WERI-Rb-1 (cell line): Measurements from ENCODE around the gene SDR9C7.

Source experiments
- DNase-seq: peaks from one replicate; pipeline ENCODE4 v3.0.0-alpha.2; 2020
- H3K27ac ChIP-seq: fragments of 250-450 bp; sonication (Bioruptor Pico); 2 replicates; pipeline ENCODE4 v1.5.1; 2020; ENCODE audit warnings: mild to moderate bottlenecking, moderate library complexity
- H3K27me3 ChIP-seq: fragments of 250-450 bp; sonication (Bioruptor Pico); 2 replicates; pipeline ENCODE4 v1.5.1; 2021; ENCODE audit warnings: mild to moderate bottlenecking, low read depth, moderate library complexity; ENCODE audit not compliant: insufficient read depth, severe bottlenecking
- H3K36me3 ChIP-seq: fragments of 250-450 bp; sonication (Bioruptor Pico); 2 replicates; pipeline ENCODE4 v1.5.1; 2020; ENCODE audit warnings: mild to moderate bottlenecking, moderate library complexity
- H3K4me3 ChIP-seq: 2 replicates; pipeline ENCODE4 v1.5.1; 2011; ENCODE audit warnings: low read depth, mild to moderate bottlenecking, control low read depth, low read length
- H3K9me3 ChIP-seq: fragments of 250-450 bp; sonication (Bioruptor Pico); 2 replicates; pipeline ENCODE4 v1.5.1; 2021; ENCODE audit warnings: mild to moderate bottlenecking, moderate library complexity; ENCODE audit not compliant: severe bottlenecking
- TF ChIP-seq, protein P1 (sequence below): IDR thresholded peaks from 2 replicates; pipeline ENCODE4 v1.5.1; 2011; ENCODE audit warnings: low read depth, mild to moderate bottlenecking, control low read depth, inconsistent platforms, low read length

The SDR9C7 gene

DNA sequence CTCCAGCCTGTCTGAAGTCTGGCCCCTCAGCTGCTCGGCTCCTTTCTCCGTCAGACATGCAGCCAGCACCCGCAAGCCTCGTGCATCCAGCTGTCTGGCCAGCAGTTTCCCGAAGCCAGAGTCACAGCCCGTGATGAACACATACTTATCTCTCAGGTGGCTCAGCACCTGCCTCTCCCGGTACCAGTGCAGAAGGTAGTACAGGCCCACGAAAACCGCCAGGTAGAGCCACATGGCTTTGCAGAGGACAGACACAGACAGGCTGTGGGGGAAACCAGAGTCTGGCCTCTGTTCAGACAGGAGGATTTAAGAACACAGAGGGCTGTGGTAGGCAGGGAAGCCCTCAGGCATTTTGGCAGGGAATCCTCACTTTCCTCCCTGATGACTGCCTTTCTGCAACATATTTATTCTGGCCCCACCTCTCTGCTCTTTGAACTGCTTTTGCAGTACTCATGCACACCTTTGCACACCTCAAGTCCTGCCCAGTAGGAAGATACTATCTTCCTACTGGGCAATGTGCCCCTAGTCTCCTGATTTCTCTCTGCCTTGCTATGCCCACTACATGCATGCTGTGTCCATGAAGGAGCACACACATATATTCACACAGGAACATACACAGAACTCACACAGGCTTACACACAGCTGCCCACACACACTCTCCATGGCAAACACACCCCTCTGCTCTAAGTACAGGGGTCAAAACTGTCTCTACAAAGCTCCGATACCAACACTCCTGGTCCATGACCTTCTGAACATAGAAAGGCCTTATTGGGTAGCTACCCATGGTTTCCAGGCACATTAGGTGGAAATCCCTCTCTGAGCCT, 23.2 kb upstream of the SDR9C7 start, which contains the start of gene RDH16:
Gene RDH16, minus strand, starts transcription at position 380 of the 824 bp plus-strand sequence. Its CDS starts 146 bp downstream, at position 234.
- Histone ChIP-seq H3K4me3 (no peak within 1 kb of the TSS), H3K27ac (no peak within 1 kb of the TSS), H3K36me3 (no peaks in the 10 kb centered on the region), H3K9me3 (peaks cover 14% of the 10 kb centered on the region), H3K27me3 (peaks cover 18% of the 10 kb centered on the region)
- TF ChIP-seq, protein P1, sequence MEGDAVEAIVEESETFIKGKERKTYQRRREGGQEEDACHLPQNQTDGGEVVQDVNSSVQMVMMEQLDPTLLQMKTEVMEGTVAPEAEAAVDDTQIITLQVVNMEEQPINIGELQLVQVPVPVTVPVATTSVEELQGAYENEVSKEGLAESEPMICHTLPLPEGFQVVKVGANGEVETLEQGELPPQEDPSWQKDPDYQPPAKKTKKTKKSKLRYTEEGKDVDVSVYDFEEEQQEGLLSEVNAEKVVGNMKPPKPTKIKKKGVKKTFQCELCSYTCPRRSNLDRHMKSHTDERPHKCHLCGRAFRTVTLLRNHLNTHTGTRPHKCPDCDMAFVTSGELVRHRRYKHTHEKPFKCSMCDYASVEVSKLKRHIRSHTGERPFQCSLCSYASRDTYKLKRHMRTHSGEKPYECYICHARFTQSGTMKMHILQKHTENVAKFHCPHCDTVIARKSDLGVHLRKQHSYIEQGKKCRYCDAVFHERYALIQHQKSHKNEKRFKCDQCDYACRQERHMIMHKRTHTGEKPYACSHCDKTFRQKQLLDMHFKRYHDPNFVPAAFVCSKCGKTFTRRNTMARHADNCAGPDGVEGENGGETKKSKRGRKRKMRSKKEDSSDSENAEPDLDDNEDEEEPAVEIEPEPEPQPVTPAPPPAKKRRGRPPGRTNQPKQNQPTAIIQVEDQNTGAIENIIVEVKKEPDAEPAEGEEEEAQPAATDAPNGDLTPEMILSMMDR: no peak
- no peak for DNase-seq

DNA sequence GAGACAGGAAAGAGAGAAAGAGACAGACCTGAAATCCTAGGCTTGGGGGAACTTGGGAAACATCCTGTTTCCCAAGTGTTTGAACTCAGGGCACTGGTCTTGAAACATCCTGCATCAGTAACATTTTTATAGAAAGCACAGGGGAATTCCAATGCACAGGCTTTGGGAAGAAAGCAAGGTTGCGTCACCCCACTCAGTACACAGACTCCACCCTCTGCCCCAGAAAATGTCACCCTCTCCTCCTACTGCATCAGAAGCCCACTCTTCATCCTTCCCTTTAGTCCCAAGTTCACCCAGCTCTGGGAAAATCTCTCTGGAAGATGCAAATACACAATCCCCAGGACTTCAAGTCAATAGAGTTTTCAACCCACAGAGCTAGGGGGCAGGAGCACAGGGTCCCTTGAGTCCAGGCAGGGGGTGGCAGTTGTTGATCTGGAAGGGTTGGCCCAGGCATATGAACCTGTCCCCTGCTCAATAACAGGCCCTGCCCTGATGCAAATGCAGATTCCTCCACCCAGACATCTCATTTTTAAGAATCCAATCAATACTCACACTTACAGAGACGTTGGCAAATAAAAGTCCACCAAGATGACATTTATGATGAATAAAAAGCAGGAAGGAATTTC, 21.5 kb upstream of the SDR9C7 start:
- H3K9me3 ChIP-seq: peaks cover 14% of the 10 kb centered on the region
- no peaks in the 10 kb centered on the region for H3K36me3 ChIP-seq
- H3K4me3 ChIP-seq: no peak overlapping the region
- peaks cover 21% of the 10 kb centered on the region for H3K27me3 ChIP-seq
- DNase-seq: no peak
- H3K27ac ChIP-seq: no peak overlapping the region
- TF ChIP-seq, protein P1: no peak

DNA sequence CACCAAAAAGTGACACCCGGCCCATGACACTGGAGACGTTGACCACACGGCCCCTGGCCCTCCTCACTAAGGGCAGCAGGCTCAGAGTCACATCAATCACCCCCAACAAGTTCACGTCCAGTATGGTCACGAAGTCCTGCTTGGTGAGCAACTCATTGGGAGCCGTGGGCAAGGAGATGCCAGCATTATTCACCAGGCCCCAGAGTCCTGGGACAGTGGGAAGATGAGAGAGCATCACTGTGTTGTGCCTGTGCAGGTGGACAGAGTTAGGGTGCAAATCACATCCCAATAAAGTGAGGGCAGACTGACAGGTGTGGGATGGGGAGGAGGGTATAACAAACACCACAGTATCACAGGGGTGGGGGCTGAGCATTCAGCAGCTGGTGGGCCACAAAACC, 20.7 kb upstream of the SDR9C7 start:
- Histone ChIP-seq H3K27me3 (peaks cover 21% of the 10 kb centered on the region), H3K4me3 (no peak overlapping the region), H3K27ac (no peak overlapping the region), H3K9me3 (peaks cover 14% of the 10 kb centered on the region), H3K36me3 (no peaks in the 10 kb centered on the region)
- TF ChIP-seq, protein P1: no peak
- no peak for DNase-seq

DNA sequence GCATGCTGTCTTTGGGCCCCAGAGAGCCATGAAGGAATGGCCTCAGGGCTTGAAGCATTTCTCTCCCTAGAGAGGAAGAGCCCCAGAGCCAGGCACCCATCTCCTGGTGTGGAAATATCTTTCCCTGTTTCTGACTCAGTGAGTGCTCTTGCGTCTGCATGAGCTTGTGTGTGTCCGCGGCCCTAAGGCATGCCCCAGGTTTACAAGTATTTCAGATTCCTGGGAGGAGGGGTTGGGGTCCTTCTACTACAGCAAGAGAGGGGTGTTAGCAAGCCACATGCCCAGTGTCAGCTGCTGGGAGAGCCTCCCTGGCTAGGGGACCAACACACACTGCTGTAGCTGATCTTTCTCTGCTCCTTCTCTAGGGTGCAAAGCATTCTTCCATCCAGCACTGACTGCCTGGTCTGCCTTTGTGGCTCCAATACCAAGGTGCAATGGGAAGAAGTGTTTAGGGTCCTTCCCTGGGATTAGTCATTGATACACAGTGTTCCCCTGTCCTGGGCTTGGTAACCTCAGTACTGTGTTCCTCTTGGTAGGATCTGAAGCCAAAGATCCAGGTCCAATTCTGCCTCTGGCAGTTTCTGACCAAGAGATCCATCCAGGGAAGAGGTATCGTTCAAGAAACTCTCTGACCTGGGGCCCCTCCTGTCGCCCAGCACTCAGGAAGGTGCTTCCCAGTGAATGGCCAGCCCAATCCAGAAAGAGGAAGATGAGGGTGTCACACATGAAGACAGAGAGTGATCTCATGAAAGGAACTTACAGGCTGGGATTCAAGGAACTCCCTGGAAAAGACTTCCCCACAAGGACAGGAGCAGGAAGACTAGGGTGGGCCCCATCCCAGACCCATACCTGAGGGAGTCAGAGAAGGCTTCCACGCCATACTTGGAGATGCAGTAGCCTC, 20.1 kb upstream of the SDR9C7 start:
- no peaks in the 10 kb centered on the region for H3K36me3 ChIP-seq
- no peak overlapping the region for H3K27ac ChIP-seq
- TF ChIP-seq, protein P1: no peak
- H3K9me3 ChIP-seq: peaks cover 14% of the 10 kb centered on the region
- DNase-seq: no peak
- H3K27me3 ChIP-seq: peaks cover 21% of the 10 kb centered on the region
- H3K4me3 ChIP-seq: no peak overlapping the region

DNA sequence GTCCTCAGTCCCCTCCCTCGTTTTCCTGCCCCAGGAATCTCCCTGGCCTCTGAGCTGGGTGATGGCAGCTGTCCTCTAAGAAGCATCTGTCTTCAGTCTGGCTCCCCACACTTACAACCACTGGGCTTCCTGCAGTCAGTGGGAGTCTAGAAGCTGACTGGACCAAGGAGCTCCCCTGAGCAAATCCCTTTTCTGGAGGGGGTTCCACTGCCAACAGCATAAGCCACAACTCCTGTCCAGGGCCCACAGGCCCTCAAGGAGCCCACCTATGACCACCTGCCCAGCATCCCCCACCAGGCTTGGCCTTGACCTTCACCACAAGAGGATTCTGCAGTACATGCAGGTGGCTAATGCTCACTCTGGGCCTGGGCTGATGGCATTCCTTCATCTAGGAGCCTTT, 19.1 kb upstream of the SDR9C7 start:
- Histone ChIP-seq H3K9me3 (peaks cover 8% of the 10 kb centered on the region), H3K4me3 (no peak overlapping the region), H3K27me3 (peaks cover 21% of the 10 kb centered on the region), H3K27ac (no peak overlapping the region), H3K36me3 (no peaks in the 10 kb centered on the region)
- DNase-seq: no peak
- TF ChIP-seq, protein P1: no peak
